Amniotic epithelial cell (primary cell): ENCODE measurements around the gene FBXW12.

Experiments used
- DNase-seq: peaks from one replicate; pipeline ENCODE4 v3.0.0-alpha.2; 2010; ENCODE audit warnings: low read depth

Gene FBXW12

DNA sequence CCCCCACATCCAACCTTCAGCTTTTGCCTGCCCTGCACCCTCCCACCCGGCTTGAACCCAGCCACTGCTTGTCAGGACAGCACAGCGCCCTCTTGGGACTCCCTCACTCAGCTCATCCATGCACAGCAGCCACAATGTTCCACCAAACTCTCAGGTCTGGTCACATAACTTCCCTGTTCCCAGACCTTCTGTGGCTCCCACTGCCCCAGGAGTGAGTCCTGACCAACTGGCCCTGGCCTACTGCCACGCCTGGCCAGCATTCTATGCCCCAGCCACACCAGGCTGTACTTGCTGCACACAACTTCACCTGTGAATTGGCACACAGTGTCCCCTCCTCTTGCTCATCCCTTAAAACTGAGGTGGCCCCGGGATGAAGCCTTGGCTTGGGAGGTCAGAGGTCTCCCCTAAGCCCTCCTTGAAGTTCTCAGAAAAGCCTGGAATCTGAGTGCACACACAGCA, 36.8 kb downstream of the FBXW12 start:
- DNase-seq: no peak

GRCh38 chr3:48409291-48410201, 37.5 kb downstream of the FBXW12 start:
- DNase-seq: no peak

DNA sequence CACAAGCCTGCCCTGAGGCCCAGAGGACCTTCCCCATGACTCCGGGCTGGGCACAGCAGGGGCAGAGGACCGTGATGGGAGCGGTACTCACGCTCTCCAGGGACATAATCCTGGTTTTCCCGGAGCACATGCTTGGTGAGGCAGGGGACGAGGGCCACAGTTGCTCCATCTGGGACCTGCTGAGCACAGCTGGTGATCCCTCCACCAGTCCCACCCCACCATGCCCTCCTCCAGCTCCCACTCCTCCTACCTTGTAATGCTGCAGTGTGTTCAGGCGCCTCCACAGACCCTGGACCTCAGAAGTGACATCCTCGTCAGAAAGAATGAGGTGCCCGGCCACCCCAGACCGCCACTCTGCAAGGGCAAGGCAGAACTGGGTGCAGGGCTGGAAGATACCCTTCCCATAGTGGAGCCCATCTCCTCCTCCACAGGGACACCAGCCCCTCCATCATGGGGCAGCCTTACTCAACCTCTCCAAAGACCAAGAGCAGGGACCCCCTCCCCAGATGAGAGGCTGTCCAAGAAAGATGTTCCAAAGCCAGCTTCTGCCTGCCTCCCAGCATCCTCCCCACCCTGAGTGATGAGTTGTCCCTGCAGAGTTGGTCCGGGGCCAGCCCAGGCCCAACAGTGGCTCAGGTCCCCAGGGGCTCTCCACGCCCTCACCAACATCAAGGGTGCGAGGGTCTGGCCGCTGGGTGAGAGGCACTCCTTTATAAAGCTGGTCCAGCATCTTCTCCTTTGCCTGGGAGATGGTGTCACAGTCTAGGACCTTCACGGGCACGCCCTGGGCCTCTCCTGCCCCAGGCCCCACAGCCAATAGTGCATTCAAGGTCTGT, 38.4 kb downstream of the FBXW12 start:
- no peak for DNase-seq

- DNase-seq: no peak
Measured at GRCh38 chr3:48411041-48411588, 39.1 kb downstream of the FBXW12 start.

- no peak for DNase-seq
Measured at GRCh38 chr3:48411606-48412374, 39.8 kb downstream of the FBXW12 start.

DNA sequence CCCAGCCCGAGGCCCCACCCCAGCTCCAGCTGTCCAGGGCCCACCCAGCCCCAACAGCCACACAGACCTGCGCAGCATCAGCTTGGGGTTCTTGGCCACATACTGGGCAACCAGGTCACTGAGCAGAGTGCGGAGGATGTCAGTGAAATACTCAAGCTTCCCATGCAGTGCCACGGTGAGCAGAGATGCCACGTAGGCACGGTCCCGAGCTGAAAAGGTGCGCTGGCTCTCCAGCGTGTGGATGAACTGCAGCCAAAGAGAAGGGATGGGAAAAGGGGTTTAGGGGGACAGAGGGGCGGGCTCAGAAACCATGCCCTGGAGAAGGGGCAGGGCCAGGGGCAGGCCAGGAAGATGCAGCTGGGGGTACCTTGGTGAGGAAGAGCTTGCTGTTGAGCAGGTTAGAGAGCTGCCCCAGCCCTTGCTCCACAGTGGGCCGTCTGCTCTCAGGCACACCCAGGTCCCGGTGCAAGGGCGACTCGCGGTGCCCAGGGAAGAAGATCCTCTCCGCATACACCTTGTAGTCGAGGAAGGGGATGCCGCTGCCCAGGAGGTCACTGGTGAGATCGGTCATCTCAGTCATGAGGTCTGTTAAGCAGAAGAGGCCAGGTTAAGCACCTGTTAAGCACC, 40.5 kb downstream of the FBXW12 start:
- no peak for DNase-seq

- no peak for DNase-seq
Measured at GRCh38 chr3:48413086-48413485, 41.1 kb downstream of the FBXW12 start.

DNA sequence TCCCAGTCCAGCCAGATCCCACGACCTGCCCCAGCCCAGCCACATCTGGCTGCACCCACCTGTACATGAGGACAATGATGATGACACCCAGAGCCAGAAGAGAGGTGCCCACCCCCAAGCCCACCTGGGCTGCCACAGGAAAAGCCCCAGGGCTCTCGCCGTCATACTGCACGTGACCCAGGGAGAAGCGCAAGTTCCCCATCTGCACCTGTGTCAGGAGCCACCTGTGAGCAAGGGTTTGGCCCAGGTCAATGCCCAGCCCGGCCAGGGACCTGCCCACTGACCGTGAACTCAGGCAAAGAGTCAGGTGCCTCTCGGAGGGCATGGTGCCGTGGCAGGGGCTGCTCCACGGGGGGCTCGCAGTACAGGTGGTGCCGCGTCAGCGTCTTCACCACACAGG, 41.6 kb downstream of the FBXW12 start:
- no peak for DNase-seq

DNA sequence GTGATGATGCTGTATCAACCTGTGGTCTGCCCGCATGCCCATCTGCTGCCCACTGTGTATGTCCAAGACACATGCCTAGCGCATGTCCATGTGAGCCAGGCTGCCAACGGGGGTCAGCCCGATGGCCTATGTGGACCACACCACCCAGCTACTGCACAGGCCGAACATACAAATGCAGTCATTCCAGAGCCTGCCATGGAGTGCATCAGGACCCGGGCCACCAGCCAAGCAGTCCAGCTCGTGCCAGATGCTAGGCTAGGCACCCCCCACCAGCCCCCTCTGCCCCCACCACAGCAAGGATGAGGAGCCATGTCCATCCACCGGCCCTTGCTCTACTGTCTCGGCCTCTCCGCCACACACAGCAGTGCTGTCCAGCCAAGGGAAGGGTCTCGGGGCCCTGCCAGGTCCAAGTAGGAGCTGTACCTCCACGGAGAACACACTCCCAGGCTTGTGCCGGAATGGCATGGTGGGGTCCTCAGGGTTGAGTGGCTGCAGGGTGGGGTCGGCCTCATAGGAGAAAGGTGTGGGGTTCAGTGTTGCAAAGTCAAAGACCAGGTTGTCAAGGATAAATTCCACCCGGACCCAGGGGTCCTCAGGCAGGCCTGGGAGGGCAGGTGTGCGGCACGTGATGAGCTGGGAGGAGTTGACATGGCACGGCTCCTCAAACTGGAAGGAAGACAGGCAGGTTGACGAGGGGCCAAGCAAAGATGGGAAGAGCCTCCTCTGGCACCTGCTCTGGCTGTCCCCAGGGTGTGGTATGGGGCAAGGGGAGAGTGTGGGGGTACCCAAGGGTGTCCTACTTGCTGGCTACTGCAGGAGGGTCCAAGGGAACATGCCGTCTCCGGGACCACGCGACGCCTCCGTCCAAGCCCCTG, 42.6 kb downstream of the FBXW12 start:
- DNase-seq: no peak

GRCh38 chr3:48415251-48415953, 43.4 kb downstream of the FBXW12 start:
- no peak for DNase-seq

DNA sequence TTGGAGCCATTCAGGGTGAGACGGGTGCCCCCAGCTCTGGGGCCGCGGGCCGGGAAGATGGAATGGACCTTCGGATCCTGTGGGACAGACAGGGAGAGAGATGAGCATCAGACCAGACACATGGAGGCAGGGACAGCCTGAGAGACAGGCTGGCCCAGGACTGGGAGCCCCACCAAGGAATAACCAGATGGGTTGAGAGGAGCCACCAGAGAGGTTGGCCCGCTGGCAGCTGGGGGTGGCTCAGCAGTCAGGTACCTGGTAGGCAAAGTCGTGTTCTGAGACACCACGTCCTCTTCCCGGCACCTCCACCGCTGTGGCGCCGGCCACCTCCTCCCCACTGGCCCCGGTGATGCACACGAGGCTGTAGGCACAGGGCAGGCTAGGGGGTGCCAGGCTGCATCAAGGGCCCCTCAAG, 44.1 kb downstream of the FBXW12 start:
- no peak for DNase-seq

DNA sequence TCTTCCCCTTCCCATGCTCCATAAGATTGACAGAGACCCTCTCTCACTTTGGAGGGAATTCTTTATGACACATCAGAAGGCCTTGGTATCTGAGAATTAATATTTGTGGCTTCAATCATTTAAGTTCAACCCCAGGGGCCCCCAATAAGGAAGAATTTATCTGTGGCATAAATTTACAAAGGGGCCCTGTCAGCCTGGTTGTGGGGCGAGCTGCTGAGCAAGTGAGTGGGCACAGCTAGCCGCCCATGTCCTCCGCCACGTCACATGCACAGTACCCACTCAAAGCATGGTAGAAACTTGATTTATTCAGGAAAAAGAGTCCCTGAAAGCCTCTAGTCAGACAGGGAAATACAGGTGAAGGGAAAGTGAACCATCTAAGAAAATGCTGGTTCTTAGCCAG, 44.5 kb downstream of the FBXW12 start:
- no peak for DNase-seq

- no peak for DNase-seq
Measured at GRCh38 chr3:48417529-48418108, 45.6 kb downstream of the FBXW12 start.

- no peak for DNase-seq
Measured at GRCh38 chr3:48418140-48418539, 46.1 kb downstream of the FBXW12 start.

GRCh38 chr3:48418651-48419050, 46.6 kb downstream of the FBXW12 start:
- DNase-seq: no peak

- no peak for DNase-seq
Measured at GRCh38 chr3:48419149-48419548, 47.1 kb downstream of the FBXW12 start.

- no peak for DNase-seq
Measured at GRCh38 chr3:48419597-48419996, 47.6 kb downstream of the FBXW12 start.

GRCh38 chr3:48420561-48420960, 48.5 kb downstream of the FBXW12 start:
- DNase-seq: no peak

DNA sequence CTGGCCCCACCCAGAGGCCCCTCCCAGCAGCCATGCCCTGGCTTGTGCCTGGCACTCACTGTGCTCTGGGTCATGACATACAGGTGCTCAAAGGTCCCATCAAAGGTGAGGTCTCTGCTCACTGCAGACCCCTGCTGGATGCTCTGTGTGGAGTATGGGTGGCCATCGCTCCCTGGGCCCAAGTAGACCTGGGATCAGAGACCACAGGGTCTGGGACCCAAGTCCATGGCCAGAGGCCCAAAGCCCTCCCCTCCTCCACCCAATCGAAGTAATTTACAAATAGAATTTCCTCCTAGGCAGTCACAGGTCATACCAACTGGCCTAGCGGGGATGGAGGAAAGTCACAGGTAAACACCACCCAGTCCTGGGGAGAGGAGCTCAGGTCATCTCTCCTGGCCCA, 50.3 kb downstream of the FBXW12 start:
- DNase-seq: no peak
